ENCODE results near the gene TBC1D24. TPM values are rescaled to one million over a fixed set of nuclear protein-coding genes. Genes with fewer than 3 reads are reported as not detected.

The TBC1D24 gene
- polyA plus RNA-seq, 1 donor (not counting 4 experiments of a cell fraction or from before 2014, with no cell fraction given), result 3.0 TPM

DNA sequence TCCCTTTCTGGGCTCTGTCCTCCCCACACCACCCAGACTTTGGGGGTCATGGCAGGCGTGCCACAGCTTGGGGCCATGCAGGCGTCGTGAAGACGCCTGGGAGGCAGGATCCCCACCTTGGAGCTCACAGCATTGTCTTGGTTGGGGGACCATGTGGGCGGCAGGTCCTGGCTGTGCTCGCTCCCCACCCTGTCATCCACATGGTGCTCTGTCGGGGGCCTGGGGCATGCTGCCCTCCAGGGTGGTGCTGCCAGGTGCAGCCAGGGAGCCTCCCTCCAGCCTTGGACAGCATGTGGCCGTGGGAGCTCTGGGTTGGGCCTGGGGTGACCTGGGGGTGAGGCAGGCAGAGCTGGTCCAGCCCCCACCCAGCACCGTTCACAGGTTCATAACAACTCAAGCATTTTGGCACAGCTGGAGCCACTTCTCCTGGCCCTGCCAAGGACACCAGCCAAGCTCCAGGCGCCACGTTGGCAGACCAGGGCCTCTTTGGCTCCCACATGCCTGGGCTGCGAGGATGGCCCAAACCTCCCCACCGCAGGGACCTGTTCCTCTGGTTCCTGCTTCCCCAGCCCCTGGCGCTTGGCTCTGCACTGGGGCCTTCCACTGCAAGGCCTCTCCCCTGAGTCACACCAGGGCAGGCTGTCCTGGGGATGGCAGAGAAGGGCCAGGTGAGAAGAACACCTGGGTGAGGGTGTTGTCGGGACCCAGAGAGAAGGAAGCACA is 23.8 kb downstream of the TBC1D24 start:
- Histone ChIP-seq H3K79me2 (ENCODE audit: control insufficient read depth, insufficient read depth, low read length) (no peaks in the 10 kb centered on the region), H3K9me1 (ENCODE audit: control insufficient read depth, extremely low read depth, insufficient read depth, low read length) (no peaks in the 10 kb centered on the region), H3K4me3 (ENCODE audit: control insufficient read depth in 2 of 3, extremely low read depth in 1 of 3, insufficient read depth in 2 of 3, low read depth in 1 of 3, low read length in 3 of 3) (no peak overlapping the region), H2AFZ (ENCODE audit: control insufficient read depth, low read length) (no peak overlapping the region), H3K9ac (ENCODE audit: control insufficient read depth, extremely low read depth, insufficient read depth, low read length) (no peak overlapping the region), H3K27me3 (ENCODE audit: control insufficient read depth, extremely low read depth, insufficient read depth, low read length) (no peaks in the 10 kb centered on the region), H4K20me1 (ENCODE audit: control insufficient read depth, extremely low read depth, insufficient read depth, low read length) (peaks cover 3% of the 10 kb centered on the region), H3K4me1 (ENCODE audit: control insufficient read depth, extremely low read depth, insufficient read depth, low read length) (peaks cover 19% of the 10 kb centered on the region), H3K4me2 (ENCODE audit: control insufficient read depth, extremely low read depth, insufficient read depth, low read depth, low read length) (no peak overlapping the region), H3K27ac (ENCODE audit: control insufficient read depth, insufficient read depth, low read length) (no peak overlapping the region), H3K9me3 (ENCODE audit: control insufficient read depth, low read depth, low read length) (no peaks in the 10 kb centered on the region), H3K36me3 (ENCODE audit: control insufficient read depth in 2 of 2, extremely low read depth in 1 of 2, insufficient read depth in 2 of 2, low read length in 2 of 2) (peaks cover 0 to 11% of the 10 kb centered on the region in 2 experiments)
- dilution Hi-C loops (cut with MboI; ENCODE audit: extremely low pct_ligation_motif_present, low sequenced_read_pairs), result no loop called here
- no peak for TF ChIP-seq CTCF (optimal IDR thresholded peaks at IDR 0.05 in 1 of 3, IDR thresholded peaks at IDR 0.05 in 1 of 3, conservative IDR thresholded peaks at IDR 0.05 in 1 of 3; ENCODE audit: extremely low read depth in 1 of 3, insufficient read depth in 2 of 3, low read length in 3 of 3)
- no peak for TF ChIP-seq EZH2 (IDR thresholded peaks at IDR 0.05; ENCODE audit: low read length)
- DNase-seq (ENCODE audit: low read depth, low spot score) (no peak), FAIRE-seq (no peak)

DNA sequence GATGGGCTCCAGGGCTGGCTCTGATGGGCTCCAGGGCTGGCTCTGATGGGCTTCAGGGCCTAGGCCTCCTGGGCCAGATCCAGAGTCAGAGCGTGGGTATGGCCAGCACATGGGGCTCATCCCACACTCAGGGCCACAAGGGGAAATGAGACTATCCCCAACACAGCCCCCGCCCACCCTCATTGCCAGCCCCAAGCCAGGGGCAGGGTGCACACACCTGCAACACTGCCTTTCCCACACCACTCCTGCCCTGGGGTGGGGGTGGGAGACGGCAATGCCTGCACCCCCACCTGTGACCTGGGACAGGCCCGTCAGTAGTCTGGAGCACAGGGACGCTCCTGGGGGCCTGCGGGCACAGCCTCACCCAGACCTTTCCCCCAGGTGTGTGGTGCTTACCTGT is 24.5 kb downstream of the TBC1D24 start:
- peaks cover 19% of the 10 kb centered on the region for H3K4me1 ChIP-seq (ENCODE audit: control insufficient read depth, extremely low read depth, insufficient read depth, low read length)
- no peaks in the 10 kb centered on the region for H3K9me1 ChIP-seq (ENCODE audit: control insufficient read depth, extremely low read depth, insufficient read depth, low read length)
- no peaks in the 10 kb centered on the region for H3K27me3 ChIP-seq (ENCODE audit: control insufficient read depth, extremely low read depth, insufficient read depth, low read length)
- dilution Hi-C loops (cut with MboI; ENCODE audit: extremely low pct_ligation_motif_present, low sequenced_read_pairs), result no loop called here
- no peak for FAIRE-seq
- H3K4me3 ChIP-seq (ENCODE audit: control insufficient read depth in 2 of 3, extremely low read depth in 1 of 3, insufficient read depth in 2 of 3, low read depth in 1 of 3, low read length in 3 of 3), result no peak overlapping the region
- no peak overlapping the region for H3K27ac ChIP-seq (ENCODE audit: control insufficient read depth, insufficient read depth, low read length)
- H2AFZ ChIP-seq (ENCODE audit: control insufficient read depth, low read length), result no peak overlapping the region
- TF ChIP-seq EZH2 (IDR thresholded peaks at IDR 0.05; ENCODE audit: low read length) (no peak), CTCF (optimal IDR thresholded peaks at IDR 0.05 in 1 of 3, IDR thresholded peaks at IDR 0.05 in 1 of 3, conservative IDR thresholded peaks at IDR 0.05 in 1 of 3; ENCODE audit: extremely low read depth in 1 of 3, insufficient read depth in 2 of 3, low read length in 3 of 3) (no peak)
- no peak for DNase-seq (ENCODE audit: low read depth, low spot score)
- no peaks in the 10 kb centered on the region for H3K79me2 ChIP-seq (ENCODE audit: control insufficient read depth, insufficient read depth, low read length)
- no peak overlapping the region for H3K4me2 ChIP-seq (ENCODE audit: control insufficient read depth, extremely low read depth, insufficient read depth, low read depth, low read length)
- peaks cover 3% of the 10 kb centered on the region for H4K20me1 ChIP-seq (ENCODE audit: control insufficient read depth, extremely low read depth, insufficient read depth, low read length)
- H3K9ac ChIP-seq (ENCODE audit: control insufficient read depth, extremely low read depth, insufficient read depth, low read length), result no peak overlapping the region
- peaks cover 0 to 11% of the 10 kb centered on the region in 2 experiments for H3K36me3 ChIP-seq (ENCODE audit: control insufficient read depth in 2 of 2, extremely low read depth in 1 of 2, insufficient read depth in 2 of 2, low read length in 2 of 2)
- no peaks in the 10 kb centered on the region for H3K9me3 ChIP-seq (ENCODE audit: control insufficient read depth, low read depth, low read length)
